Spleen (tissue), 11 donors: Measurements from ENCODE around the gene CLEC6A. TPM values are rescaled to one million over a fixed set of nuclear protein-coding genes. Genes with fewer than 3 reads are reported as not detected.

ENCODE experiments used
- DNase-seq: peaks from one replicate; pipeline ENCODE4 v3.0.0-alpha.2; 2020
- H3K27ac ChIP-seq, 8 donors: fragments of 200-600 bp; sonication (generic) in 7 of 8; 1 replicate in 4 of 8; 2 replicates in 4 of 8; pipeline versions ENCODE4 v1.5.0 to v1.8.0; 2016 to 2021; ENCODE audit warnings: inconsistent platforms in 4 of 8, mild to moderate bottlenecking in 4 of 8, moderate library complexity in 1 of 8
- H3K27me3 ChIP-seq, 7 donors: fragments of 200-600 bp; sonication (generic) in 6 of 7; replicated peaks in 1 of 7; 1 replicate in 4 of 7; 2 replicates in 3 of 7; pipeline versions ENCODE4 v1.5.0 to v1.8.0; 2016 to 2021; ENCODE audit warnings: inconsistent platforms in 3 of 7, mild to moderate bottlenecking in 1 of 7
- H3K36me3 ChIP-seq, 6 donors: fragments of 200-600 bp; sonication (generic) in 5 of 6; 1 replicate in 4 of 6; 2 replicates in 2 of 6; pipeline versions ENCODE4 v1.5.0 to v1.8.0; 2016 to 2021; ENCODE audit warnings: inconsistent platforms in 2 of 6
- H3K4me1 ChIP-seq, 6 donors: fragments of 200-600 bp; sonication (generic) in 5 of 6; 1 replicate in 3 of 6; 2 replicates in 3 of 6; pipeline versions ENCODE4 v1.5.0 to v1.8.0; 2016 to 2021; ENCODE audit warnings: inconsistent platforms in 3 of 6
- H3K4me3 ChIP-seq, 8 donors: fragments of 200-600 bp; sonication (generic) in 7 of 8; 1 replicate in 4 of 8; 2 replicates in 4 of 8; pipeline versions ENCODE4 v1.5.0 to v1.8.0; 2016 to 2021; ENCODE audit warnings: inconsistent platforms in 4 of 8, mild to moderate bottlenecking in 4 of 8, moderate library complexity in 2 of 8
- H3K9me3 ChIP-seq, 8 donors: fragments of 200-600 bp; sonication (generic) in 7 of 8; 1 replicate in 4 of 8; 2 replicates in 4 of 8; pipeline versions ENCODE4 v1.5.0 to v1.8.0; 2016 to 2021; ENCODE audit warnings: inconsistent platforms in 4 of 8
- CTCF ChIP-seq, 11 experiments: fragments of 200-600 bp in 7 of 11; fragments of 450-650 bp in 4 of 11; sonication (generic) in 4 of 11; IDR thresholded peaks in 8 of 11; conservative IDR thresholded peaks in 3 of 11; 1 replicate in 7 of 11; 2 replicates in 4 of 11; pipeline versions ENCODE4 v1.4.0 to v1.8.0; 2016 to 2021; ENCODE audit warnings: antibody characterized with exemption in 11 of 11, inconsistent platforms in 4 of 11, mild to moderate bottlenecking in 1 of 11
- POLR2A ChIP-seq, 3 donors: fragments of 450-650 bp; IDR thresholded peaks; one replicate each; pipeline ENCODE4 v1.5.1; 2017; ENCODE audit warnings: antibody characterized with exemption in 3 of 3, mild to moderate bottlenecking in 1 of 3
- POLR2AphosphoS5 ChIP-seq, 3 donors: sonication (generic); formaldehyde crosslinking; IDR thresholded peaks; one replicate each; pipeline ENCODE4 v1.5.1; 2017; ENCODE audit warnings: antibody characterized with exemption in 3 of 3
- WGBS, 5 donors: extraction: QIAGEN DNeasy Blood & Tissue Kit in 3 of 5; methylation state at CpG; one replicate each; pipeline versions ENCODE4 v1.1.5 to v1.1.7; 2013 to 2018; 5-methylcytosine and 5-hydroxymethylcytosine counted together
- intact Hi-C: fragments of 100-400 bp; cut with DNase I; formaldehyde crosslinking; loops from one replicate; pipeline ENCODE4 v1.15.0; 2023; ENCODE audit warnings: low total_unique reads
- polyA plus RNA-seq, 3 donors: library from polyadenylated mRNA; stranded (reverse); fragments of 200-250 nt; gene quantifications; one replicate each; pipeline ENCODE4 v1.2.1, GENCODE V29; 2013
- total RNA-seq, 7 donors: library from RNA; depleted of rRNA in 3 of 7; stranded (reverse); fragments of >200 nt in 3 of 7; fragmentation: NEBNext Ultra II Directional in 4 of 7; extraction: Animal tissue kit (Norgen Biotek cat#: 25700) in 4 of 7; gene quantifications; one replicate each; pipeline versions ENCODE4 v1.1.0 to v1.2.1, GENCODE V29; 2016 to 2021
- donor health status: healthy with polysubstance abuse.
- donor health status: DM: no; HTN: no; CAD: no; lungs with moderate emphysema.
- donor health status: DM: no; HTN: no; CAD: no.
- donor health status: Bipolar disorder and iron deficiency.
- donor health status: healthy.
- donor health status: DM: no; HTN: no; CAD: no.
- donor health status: DM: yes; HTN: yes; CAD: no.

CLEC6A gene
- total and polyA plus RNA-seq, 10 donors, result 0.05 to 0.77 (median 0.20) TPM; not detected in 5

DNA sequence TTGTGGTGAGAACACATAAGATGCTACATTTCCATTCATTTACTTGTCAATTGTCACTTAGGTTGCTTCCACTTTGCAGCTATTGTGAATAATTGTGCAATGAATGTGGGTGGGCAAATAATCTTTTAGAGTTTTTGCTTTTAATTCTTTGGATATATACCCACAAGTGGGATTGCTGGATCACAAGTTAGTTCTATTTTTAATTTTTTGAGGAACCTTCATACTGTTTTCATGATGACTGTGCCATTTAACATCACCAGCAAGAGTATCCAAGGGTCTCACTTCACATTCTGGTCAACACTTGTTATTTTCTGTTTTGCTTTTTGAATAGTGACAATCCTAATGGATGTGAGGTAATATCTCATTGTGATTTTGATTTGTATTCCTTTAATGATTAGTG lies 10.5 kb downstream of the CLEC6A start:
- intact Hi-C loops, result no loop called here
- no peak for DNase-seq
- TF ChIP-seq CTCF (IDR thresholded peaks at IDR 0.05 in 8 of 11, conservative IDR thresholded peaks at IDR 0.05 in 3 of 11) (no peak), POLR2AphosphoS5 (IDR thresholded peaks at IDR 0.05) (no peak), POLR2A (IDR thresholded peaks at IDR 0.05) (no peak)
- Histone ChIP-seq H3K4me3 (no peak overlapping the region), H3K4me1 (peaks cover 0 to 6% (median 0%) of the 10 kb centered on the region in 6 donors), H3K9me3 (peaks cover 0 to 17% (median 7%) of the 10 kb centered on the region in 8 donors), H3K36me3 (no peaks in the 10 kb centered on the region), H3K27ac (peak overlapping the region in 7 of 8 donors; percentile 16 to 82 (median 54)), H3K27me3 (peaks cover 0 to 14% (median 0%) of the 10 kb centered on the region in 7 donors)

DNA sequence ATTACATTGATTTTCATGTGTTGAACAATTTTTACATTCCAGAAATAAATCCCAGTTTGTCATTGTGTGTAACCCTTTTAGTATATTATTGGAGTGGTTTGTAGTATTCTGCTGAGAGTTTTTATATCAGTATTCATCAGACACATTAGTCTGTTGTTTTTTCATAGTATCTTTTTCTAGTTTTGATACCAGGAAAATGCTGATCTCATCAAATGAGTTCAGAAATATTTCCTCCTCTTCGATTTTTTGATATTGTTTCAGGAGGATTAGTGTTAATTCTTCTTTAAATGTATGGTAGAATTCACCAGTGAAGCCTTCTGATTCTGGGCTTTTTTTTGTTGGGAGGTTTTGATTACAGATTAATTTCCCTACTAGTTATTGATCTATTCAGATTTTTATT lies 15.3 kb downstream of the CLEC6A start:
- H3K4me3 ChIP-seq, result no peak overlapping the region

GRCh38 chr12:8475508-8476203 lies 19.9 kb downstream of the CLEC6A start:
- DNase-seq, result no peak
- Histone ChIP-seq H3K9me3 (no peaks in the 10 kb centered on the region), H3K4me1 (no peaks in the 10 kb centered on the region), H3K27ac (no peak overlapping the region), H3K4me3 (no peak overlapping the region), H3K36me3 (no peaks in the 10 kb centered on the region), H3K27me3 (peaks cover 0 to 15% (median 0%) of the 10 kb centered on the region in 7 donors)
- TF ChIP-seq POLR2A (IDR thresholded peaks at IDR 0.05) (no peak), CTCF (IDR thresholded peaks at IDR 0.05 in 8 of 11, conservative IDR thresholded peaks at IDR 0.05 in 3 of 11) (no peak), POLR2AphosphoS5 (IDR thresholded peaks at IDR 0.05) (no peak)
- intact Hi-C loops, result no loop called here

More for the DNA sequence above, 15.3 kb downstream of the CLEC6A start:
- DNase-seq, result no peak
- intact Hi-C loops, result no loop called here
- no peak for TF ChIP-seq POLR2AphosphoS5 (IDR thresholded peaks at IDR 0.05)
- no peak for TF ChIP-seq CTCF (IDR thresholded peaks at IDR 0.05 in 8 of 11, conservative IDR thresholded peaks at IDR 0.05 in 3 of 11)
- TF ChIP-seq POLR2A (IDR thresholded peaks at IDR 0.05), result no peak
- no peaks in the 10 kb centered on the region for H3K4me1 ChIP-seq
- no peaks in the 10 kb centered on the region for H3K36me3 ChIP-seq
- H3K27ac ChIP-seq, result no peak overlapping the region
- peaks cover 0 to 17% (median 7%) of the 10 kb centered on the region in 8 donors for H3K9me3 ChIP-seq
- peaks cover 0 to 28% (median 0%) of the 10 kb centered on the region in 7 donors for H3K27me3 ChIP-seq
- 55 to 84% (median 64%) methylated on average over 1 of the region's 1 CpG for WGBS, 5 donors

GRCh38 chr12:8482571-8483061 lies 26.9 kb downstream of the CLEC6A start:
- H3K27ac ChIP-seq, result no peak overlapping the region
- H3K36me3 ChIP-seq, result no peaks in the 10 kb centered on the region
- peaks cover 0 to 35% (median 3%) of the 10 kb centered on the region in 7 donors for H3K27me3 ChIP-seq
- no peaks in the 10 kb centered on the region for H3K4me1 ChIP-seq
- TF ChIP-seq CTCF (IDR thresholded peaks at IDR 0.05 in 8 of 11, conservative IDR thresholded peaks at IDR 0.05 in 3 of 11), result no peak
- no peak for TF ChIP-seq POLR2AphosphoS5 (IDR thresholded peaks at IDR 0.05)
- no peak for TF ChIP-seq POLR2A (IDR thresholded peaks at IDR 0.05)
- 70 to 90% (median 81%) methylated on average over 2 of the region's 2 CpGs for WGBS, 5 donors
- H3K4me3 ChIP-seq, result no peak overlapping the region
- no peak for DNase-seq
- intact Hi-C loops, result no loop called here
- H3K9me3 ChIP-seq, result peaks cover 0 to 2% (median 0%) of the 10 kb centered on the region in 8 donors
